GM12801 (cell line): Measurements from ENCODE around the gene GMEB2.

Source experiments
- TF ChIP-seq, protein P1 (sequence below): IDR thresholded peaks from one replicate; pipeline ENCODE4 v1.5.1; 2011; ENCODE audit warnings: control low read depth; ENCODE audit not compliant: insufficient read length; ENCODE audit errors: extremely low read depth

GMEB2 gene

DNA sequence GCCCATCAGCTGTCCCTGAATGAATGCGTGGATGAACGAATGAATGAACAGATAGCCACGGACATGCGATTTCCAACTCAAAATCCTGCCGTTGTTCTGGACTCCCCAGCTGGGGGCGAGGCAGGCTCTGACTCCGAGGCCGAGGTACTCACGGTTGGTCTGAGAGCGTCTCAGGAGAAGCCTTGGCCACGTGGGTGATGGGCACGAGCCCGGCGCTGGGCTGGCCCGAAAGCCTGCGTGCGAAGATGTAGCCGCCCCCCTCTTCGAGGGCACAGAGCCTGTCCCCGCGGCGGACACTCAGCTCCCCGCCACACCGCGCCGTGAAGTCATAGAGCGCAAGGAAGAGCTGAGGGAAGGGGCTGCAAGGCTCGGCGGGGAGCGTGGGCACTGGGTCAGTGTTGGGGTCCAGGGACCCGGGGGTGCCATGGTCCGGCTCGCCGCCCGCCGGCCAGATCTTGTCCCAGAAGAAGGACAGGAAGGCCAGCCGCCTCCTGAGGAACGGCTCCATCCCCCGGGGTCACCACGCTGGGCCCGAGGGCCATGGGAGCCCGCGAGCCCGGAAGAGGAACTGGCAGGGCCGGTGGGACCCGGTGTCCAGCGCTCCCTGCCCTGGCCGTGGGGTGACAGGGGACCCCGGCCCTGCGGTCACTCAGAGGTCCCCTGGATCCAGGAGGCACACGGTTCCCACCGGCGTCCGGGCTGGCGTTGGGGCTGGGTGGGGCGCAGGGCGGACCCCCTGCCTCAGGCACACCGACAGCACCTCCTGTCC is 79.8 kb downstream of the GMEB2 start:
- TF ChIP-seq, protein P1, sequence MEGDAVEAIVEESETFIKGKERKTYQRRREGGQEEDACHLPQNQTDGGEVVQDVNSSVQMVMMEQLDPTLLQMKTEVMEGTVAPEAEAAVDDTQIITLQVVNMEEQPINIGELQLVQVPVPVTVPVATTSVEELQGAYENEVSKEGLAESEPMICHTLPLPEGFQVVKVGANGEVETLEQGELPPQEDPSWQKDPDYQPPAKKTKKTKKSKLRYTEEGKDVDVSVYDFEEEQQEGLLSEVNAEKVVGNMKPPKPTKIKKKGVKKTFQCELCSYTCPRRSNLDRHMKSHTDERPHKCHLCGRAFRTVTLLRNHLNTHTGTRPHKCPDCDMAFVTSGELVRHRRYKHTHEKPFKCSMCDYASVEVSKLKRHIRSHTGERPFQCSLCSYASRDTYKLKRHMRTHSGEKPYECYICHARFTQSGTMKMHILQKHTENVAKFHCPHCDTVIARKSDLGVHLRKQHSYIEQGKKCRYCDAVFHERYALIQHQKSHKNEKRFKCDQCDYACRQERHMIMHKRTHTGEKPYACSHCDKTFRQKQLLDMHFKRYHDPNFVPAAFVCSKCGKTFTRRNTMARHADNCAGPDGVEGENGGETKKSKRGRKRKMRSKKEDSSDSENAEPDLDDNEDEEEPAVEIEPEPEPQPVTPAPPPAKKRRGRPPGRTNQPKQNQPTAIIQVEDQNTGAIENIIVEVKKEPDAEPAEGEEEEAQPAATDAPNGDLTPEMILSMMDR = no peak

DNA sequence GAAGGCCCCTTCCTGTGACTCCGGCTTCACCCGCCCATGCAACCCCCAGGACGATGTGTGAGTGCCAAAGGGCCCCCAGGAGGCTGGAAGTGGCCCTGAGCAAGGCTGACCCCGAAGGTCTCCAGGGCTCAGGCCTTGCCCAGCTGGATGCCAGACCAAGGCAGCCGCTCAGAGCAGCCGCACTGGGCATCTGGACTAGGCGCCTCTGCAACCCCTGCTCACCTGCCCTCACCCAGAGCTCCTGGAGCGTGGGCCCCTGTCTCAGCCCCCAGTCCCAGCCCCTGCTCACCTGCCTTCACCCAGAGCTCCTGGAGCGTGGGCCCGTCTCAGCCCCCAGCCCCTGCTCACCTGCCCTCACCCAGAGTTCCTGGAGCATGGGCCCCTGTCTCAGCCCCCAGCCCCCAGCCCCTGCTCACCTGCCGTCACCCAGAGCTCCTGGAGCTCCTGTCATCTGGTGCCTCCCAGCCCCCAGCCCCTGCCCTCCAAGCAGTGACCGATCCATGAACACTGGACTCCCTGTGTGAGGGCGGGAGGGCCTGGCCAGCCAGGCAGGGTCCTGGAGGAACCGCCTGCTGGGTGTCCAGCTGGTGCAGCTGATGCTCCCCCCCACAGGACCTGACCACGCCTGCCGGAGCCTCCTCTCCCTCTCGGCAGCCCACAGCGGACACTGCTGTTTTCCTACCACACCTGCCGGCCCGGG is 80.5 kb downstream of the GMEB2 start:
- TF ChIP-seq, protein P1 = no peak

DNA sequence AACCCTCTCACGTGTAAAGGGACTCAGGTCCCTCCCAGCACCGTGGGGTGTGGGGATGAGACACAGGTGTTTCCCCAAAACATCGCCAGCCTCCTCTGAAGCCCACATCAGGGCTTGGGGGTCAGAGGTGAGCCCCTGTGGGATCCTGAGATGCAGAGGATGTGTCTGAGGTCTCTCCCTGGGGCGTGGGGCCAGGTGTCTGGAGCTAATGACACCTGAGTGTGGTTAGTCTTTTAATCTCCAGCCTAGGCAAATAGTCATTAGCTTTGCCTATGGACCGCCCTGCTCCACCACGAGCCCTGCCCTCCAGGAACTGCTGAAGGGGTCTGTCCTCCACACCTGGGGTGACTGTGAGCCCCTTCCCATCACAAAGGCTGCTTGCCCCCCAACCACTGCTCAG is 81.1 kb downstream of the GMEB2 start:
- TF ChIP-seq, protein P1 = no peak

DNA sequence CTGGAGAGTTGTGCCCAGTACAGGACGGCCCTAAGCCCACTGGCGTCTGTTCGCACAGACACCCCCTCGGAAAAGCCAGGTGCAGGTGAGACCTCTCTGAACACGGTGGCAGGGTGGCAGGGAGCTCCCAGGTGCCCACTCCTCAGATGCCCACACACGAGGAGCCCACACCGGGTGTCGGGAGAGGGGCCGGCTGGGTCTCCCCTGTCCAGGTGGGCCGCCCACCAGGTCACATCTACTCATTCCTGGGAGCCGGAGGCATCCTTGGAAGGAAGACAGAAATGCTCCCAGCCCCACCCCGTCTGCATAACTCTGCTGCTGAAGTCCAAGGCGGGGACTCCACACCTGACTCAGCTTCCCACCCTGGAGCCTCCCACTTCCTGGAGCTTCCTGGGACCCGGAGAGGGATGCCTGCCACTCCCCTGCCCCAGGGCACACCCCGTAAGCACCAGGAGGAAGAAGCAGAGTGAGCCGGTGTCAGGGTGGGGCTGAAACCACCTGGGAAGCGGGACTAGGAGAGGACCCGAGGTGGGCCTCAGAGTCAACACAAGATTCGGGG is 81.9 kb downstream of the GMEB2 start:
- TF ChIP-seq, protein P1 = no peak

DNA sequence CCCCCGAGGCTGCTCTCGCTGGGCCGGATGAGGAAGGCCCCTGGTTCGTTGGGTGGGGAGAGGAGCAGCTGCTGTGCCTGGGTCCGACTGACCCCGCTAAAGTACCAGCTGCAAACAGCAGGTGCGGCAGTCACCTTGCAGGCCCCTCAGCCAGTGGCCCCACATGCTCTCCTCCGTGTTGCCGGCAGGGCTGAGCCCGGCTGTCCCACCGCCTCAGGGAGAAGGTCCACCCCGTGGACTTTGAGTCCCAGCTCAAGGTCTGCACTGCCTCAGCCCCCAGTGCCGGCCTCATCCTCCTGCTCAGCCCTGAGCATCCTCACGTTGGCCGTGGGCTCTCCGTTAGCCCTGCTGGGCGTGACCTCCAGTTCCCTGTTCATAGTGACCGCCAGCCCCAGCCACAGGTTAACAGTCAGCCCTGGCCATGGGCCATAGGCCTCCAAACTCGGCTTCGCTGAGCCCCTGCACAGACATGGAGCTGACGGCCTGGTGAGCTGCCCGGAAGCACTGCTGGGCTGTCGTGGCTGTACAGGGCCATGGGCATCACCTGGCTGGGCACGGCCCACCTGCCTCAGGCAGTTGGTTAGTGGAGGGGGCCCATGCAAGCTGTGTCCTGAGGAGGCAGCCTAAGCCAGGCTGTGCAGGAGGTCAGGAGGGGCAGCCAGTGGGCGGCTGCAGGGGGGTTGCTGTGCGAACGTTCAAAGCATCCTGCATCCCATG is 82.5 kb downstream of the GMEB2 start:
- TF ChIP-seq, protein P1 = no peak

DNA sequence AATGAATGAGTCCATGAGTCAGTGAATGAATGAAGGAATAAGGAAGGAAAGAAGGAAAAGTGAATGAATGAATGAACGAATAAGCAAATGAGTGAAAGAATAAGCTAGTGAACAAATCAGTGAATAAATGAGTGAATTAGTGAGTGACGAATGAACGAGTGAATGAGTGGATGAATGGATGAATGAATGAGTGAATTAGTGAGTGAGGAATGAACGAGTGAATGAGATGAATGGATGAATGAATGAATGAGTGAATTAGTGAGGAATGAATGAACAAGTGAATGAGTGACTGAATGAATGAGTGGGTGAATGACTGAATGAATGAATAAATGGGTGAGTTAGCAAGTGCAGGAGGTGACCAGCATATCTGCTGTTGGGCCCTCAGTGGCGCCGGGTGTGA is 83.2 kb downstream of the GMEB2 start:
- TF ChIP-seq, protein P1 = no peak

DNA sequence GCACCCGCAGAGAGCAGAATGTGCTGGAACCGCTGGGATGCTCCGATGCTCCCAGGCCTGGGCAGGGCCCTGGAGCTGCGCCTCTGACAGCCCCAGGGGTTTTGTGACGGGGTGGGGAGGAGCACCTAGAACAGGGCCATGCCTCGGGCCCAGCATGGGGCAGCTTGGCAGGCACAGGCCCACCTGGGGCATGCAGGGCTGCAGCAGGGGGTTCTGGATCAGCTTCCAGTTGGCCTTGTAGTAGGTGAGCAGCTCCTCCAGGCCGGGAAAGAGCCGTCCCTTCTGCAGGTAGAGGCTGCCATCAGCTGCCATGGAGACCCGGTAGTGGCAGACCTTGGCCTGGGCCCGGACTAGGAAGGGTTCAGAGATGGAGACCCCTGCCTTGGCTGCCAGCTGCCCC is 83.8 kb downstream of the GMEB2 start:
- TF ChIP-seq, protein P1 = no peak
